ENCODE measurements around the gene MOCOS. TPM values are rescaled to one million over a fixed set of nuclear protein-coding genes. Genes with fewer than 3 reads are reported as not detected.

Gene MOCOS
- total RNA-seq, 1 experiment from 2014 or later = 3.0 TPM

- no peaks in the 10 kb centered on the region for H3K27me3 ChIP-seq (ENCODE audit: control insufficient read depth, insufficient read depth, low read length)
- no peak for TF ChIP-seq POLR2AphosphoS5 (IDR thresholded peaks at IDR 0.05; ENCODE audit: low read depth, low read length)
- TF ChIP-seq TCF7L2 (IDR thresholded peaks at IDR 0.05; ENCODE audit: low read depth, low read length) = no peak
- TF ChIP-seq CTCF (IDR thresholded peaks at IDR 0.05) = no peak
- TF ChIP-seq REST (IDR thresholded peaks at IDR 0.05; ENCODE audit: insufficient read depth in 1 of 2, low read depth in 2 of 2, low read length in 1 of 2) = no peak
- no peak for TF ChIP-seq SIN3A (IDR thresholded peaks at IDR 0.05; ENCODE audit: borderline replicate concordance, insufficient read depth, low read depth, low read length)
- intact Hi-C loops (cut with micrococcal nuclease; ENCODE audit: unreplicated experiment) (no loop called here), in situ Hi-C loops (cut with HindIII; ENCODE audit: low pct_unique_long_range_greater_than_20kb, low sequenced_read_pairs) (no loop called here)
- ChIA-PET CTCF (no interaction called here), POLR2A (no interaction called here)
- no peak overlapping the region for H3K4me3 ChIP-seq (ENCODE audit: low read depth in 2 of 2, low read length in 2 of 2)
- no peaks in the 10 kb centered on the region for H3K9me3 ChIP-seq (ENCODE audit: control insufficient read depth, insufficient read depth, low read depth, low read length)
- H3K36me3 ChIP-seq (ENCODE audit: control insufficient read depth, insufficient read depth, low read length) = peaks cover 38% of the 10 kb centered on the region
- H3K4me1 ChIP-seq (ENCODE audit: control insufficient read depth, insufficient read depth, low read length) = no peaks in the 10 kb centered on the region
- DNase-seq (ENCODE audit: low read depth, low spot score) (no peak), ATAC-seq (no peak)
- no TSS peak for BruUV-seq (replicated peaks)
- H3K27ac ChIP-seq (ENCODE audit: low read length) = no peak overlapping the region
These were observed 45.7 kb upstream of the MOCOS start for GRCh38 chr18:36141576-36141975.

- no peak overlapping the region for H3K27ac ChIP-seq (ENCODE audit: low read length)
- ChIA-PET POLR2A (no interaction called here), CTCF (interaction anchor here (0.6 kb wide), 1 partner anchor 173 kb away, joined by 3 read pairs; no protein-coding TSS in a partner anchor)
- ATAC-seq = no peak
- no peak overlapping the region for H3K4me3 ChIP-seq (ENCODE audit: low read depth in 2 of 2, low read length in 2 of 2)
- H3K4me1 ChIP-seq (ENCODE audit: control insufficient read depth, insufficient read depth, low read length) = no peaks in the 10 kb centered on the region
- H3K36me3 ChIP-seq (ENCODE audit: control insufficient read depth, insufficient read depth, low read length) = peaks cover 31% of the 10 kb centered on the region
- TF ChIP-seq REST (IDR thresholded peaks at IDR 0.05; ENCODE audit: insufficient read depth in 1 of 2, low read depth in 2 of 2, low read length in 1 of 2) (no peak), CTCF (IDR thresholded peaks at IDR 0.05) (no peak), TCF7L2 (IDR thresholded peaks at IDR 0.05; ENCODE audit: low read depth, low read length) (no peak), POLR2AphosphoS5 (IDR thresholded peaks at IDR 0.05; ENCODE audit: low read depth, low read length) (no peak), SIN3A (IDR thresholded peaks at IDR 0.05; ENCODE audit: borderline replicate concordance, insufficient read depth, low read depth, low read length) (no peak)
- intact Hi-C loops (cut with micrococcal nuclease; ENCODE audit: unreplicated experiment) = no loop called here
- BruUV-seq (replicated peaks) = no TSS peak
- DNase-seq (ENCODE audit: low read depth, low spot score) = no peak
- in situ Hi-C loops (cut with HindIII; ENCODE audit: low pct_unique_long_range_greater_than_20kb, low sequenced_read_pairs) = no loop called here
- H3K9me3 ChIP-seq (ENCODE audit: control insufficient read depth, insufficient read depth, low read depth, low read length) = no peaks in the 10 kb centered on the region
- H3K27me3 ChIP-seq (ENCODE audit: control insufficient read depth, insufficient read depth, low read length) = no peaks in the 10 kb centered on the region
These were observed 44.5 kb upstream of the MOCOS start for GRCh38 chr18:36142751-36143150.
